H1 (cell line): ENCODE measurements around the gene GLP1R. TPM values are rescaled to one million over a fixed set of nuclear protein-coding genes. Genes with fewer than 3 reads are reported as not detected.

ENCODE experiments used
- CTCF ChIA-PET: fragments of 300-600 bp; sonication (Branson Sonifier 250); formaldehyde crosslinking; loops from one replicate; lab custom pipeline; 2021; ENCODE audit not compliant: partially characterized antibody; lab: Charles Lee
- POLR2A ChIA-PET: fragments of 300-600 bp; sonication (Branson Sonifier 250); formaldehyde crosslinking; loops from one replicate; lab custom pipeline; 2021; ENCODE audit warnings: inconsistent platforms; ENCODE audit not compliant: partially characterized antibody; lab: Charles Lee
- DNase-seq, 2 experiments: peaks; one replicate each; pipeline versions ENCODE4 v3.0.0 to v3.0.0-alpha.2; 2010 to 2022; ENCODE audit warnings: low spot score in 2 of 2, low read depth in 1 of 2, mixed read lengths in 1 of 2
- FAIRE-seq: peaks from 2 replicates; lab custom pipeline; 2011; peaks lifted over from hg19 to GRCh38; lab: Jason Lieb, UNC
- H2AFZ ChIP-seq: 2 replicates; pipeline ENCODE4 v1.8.1; 2012; ENCODE audit warnings: low read length, inconsistent platforms
- H2AK5ac ChIP-seq: 2 replicates; pipeline ENCODE4 v1.6.1; 2013; ENCODE audit warnings: low read depth, low read length
- H2BK120ac ChIP-seq: replicated peaks from 2 replicates; pipeline ENCODE3; 2013; ENCODE audit warnings: low read depth, low read length, inconsistent platforms
- H2BK12ac ChIP-seq: 2 replicates; pipeline ENCODE4 v1.6.1; 2013; ENCODE audit warnings: low read depth, low read length
- H2BK15ac ChIP-seq: 2 replicates; pipeline ENCODE4 v1.6.1; 2013; ENCODE audit warnings: low read length
- H2BK20ac ChIP-seq: 2 replicates; pipeline ENCODE4 v1.6.1; 2013; ENCODE audit warnings: low read length
- H2BK5ac ChIP-seq: 2 replicates; pipeline ENCODE4 v1.6.1; 2013; ENCODE audit warnings: low read depth, low read length
- H3K14ac ChIP-seq: 2 replicates; pipeline ENCODE4 v1.6.1; 2013; ENCODE audit warnings: inconsistent platforms; ENCODE audit not compliant: insufficient read length
- H3K18ac ChIP-seq: 2 replicates; pipeline ENCODE4 v1.6.1; 2013; ENCODE audit warnings: low read length; ENCODE audit errors: extremely low read depth
- H3K23ac ChIP-seq: 2 replicates; pipeline ENCODE4 v1.6.1; 2013; ENCODE audit warnings: inconsistent platforms; ENCODE audit not compliant: insufficient read length
- H3K23me2 ChIP-seq: 2 replicates; pipeline ENCODE4 v1.6.1; 2013; ENCODE audit warnings: low read depth, low read length
- H3K27ac ChIP-seq: 2 replicates; pipeline ENCODE4 v1.6.1; 2011; ENCODE audit warnings: low read depth, low read length, inconsistent platforms
- H3K27me3 ChIP-seq, 4 experiments: replicated peaks in 1 of 4; 1 replicate in 1 of 4; 2 replicates in 3 of 4; pipeline versions ENCODE4 v1.6.1 to v1.8.1; 2011 to 2013; ENCODE audit warnings: low read length in 3 of 4, mild to moderate bottlenecking in 3 of 4, inconsistent platforms in 2 of 4, mixed read lengths in 2 of 4, moderate library complexity in 1 of 4; ENCODE audit not compliant: control insufficient read depth in 3 of 4, insufficient read depth in 3 of 4; ENCODE audit errors: extremely low read depth in 1 of 4
- H3K36me3 ChIP-seq, 4 experiments: 2 replicates each; pipeline versions ENCODE4 v1.6.1 to v1.8.1; 2011 to 2013; ENCODE audit warnings: mild to moderate bottlenecking in 4 of 4, low read length in 3 of 4, moderate library complexity in 2 of 4, control low read depth in 1 of 4, inconsistent platforms in 1 of 4; ENCODE audit not compliant: insufficient read depth in 4 of 4, control insufficient read depth in 2 of 4
- H3K4ac ChIP-seq: replicated peaks from 2 replicates; pipeline ENCODE3; 2013; ENCODE audit warnings: low read length, low read depth, mixed read lengths, inconsistent platforms; ENCODE audit not compliant: insufficient read length
- H3K4me1 ChIP-seq, 4 experiments: replicated peaks in 1 of 4; 1 replicate in 1 of 4; 2 replicates in 3 of 4; pipeline versions ENCODE4 v1.6.1 to v1.8.1; 2011 to 2013; ENCODE audit warnings: low read length in 3 of 4, inconsistent platforms in 2 of 4, mixed read lengths in 1 of 4; ENCODE audit not compliant: insufficient read depth in 4 of 4, control insufficient read depth in 3 of 4
- H3K4me2 ChIP-seq, 2 experiments: 2 replicates each; pipeline versions ENCODE4 v1.6.1 to v1.8.1; 2011 to 2013; ENCODE audit warnings: low read depth in 2 of 2, low read length in 2 of 2, control low read depth in 1 of 2, inconsistent platforms in 1 of 2, mild to moderate bottlenecking in 1 of 2; ENCODE audit not compliant: insufficient read depth in 1 of 2
- H3K4me3 ChIP-seq, 4 experiments: fragments of 200-600, 300-600 bp in 1 of 4; sonication (generic), shearing (Covaris generic), sonication (Bioruptor Twin) in 1 of 4; 2 replicates each; pipeline versions ENCODE4 v1.5.1 to v1.8.1; 2011 to 2016; ENCODE audit warnings: low read length in 4 of 4, low read depth in 3 of 4, control low read depth in 2 of 4, inconsistent platforms in 2 of 4, mild to moderate bottlenecking in 2 of 4, mixed read lengths in 1 of 4, moderate library complexity in 1 of 4; ENCODE audit not compliant: insufficient read depth in 2 of 4; ENCODE audit errors: extremely low read depth in 1 of 4
- H3K56ac ChIP-seq: replicated peaks from 2 replicates; pipeline ENCODE3; 2013; ENCODE audit warnings: low read depth, mild to moderate bottlenecking, mixed read lengths, low read length, inconsistent platforms; ENCODE audit not compliant: insufficient read length
- H3K79me1 ChIP-seq: 2 replicates; pipeline ENCODE4 v1.6.1; 2013; ENCODE audit warnings: low read depth, low read length, control low read depth
- H3K79me2 ChIP-seq, 2 experiments: 2 replicates each; pipeline versions ENCODE4 v1.6.1 to v1.8.1; 2012 to 2013; ENCODE audit warnings: low read length in 2 of 2, mild to moderate bottlenecking in 2 of 2, inconsistent platforms in 1 of 2; ENCODE audit not compliant: insufficient read depth in 2 of 2, control insufficient read depth in 1 of 2
- H3K9ac ChIP-seq, 4 experiments: replicated peaks in 1 of 4; 1 replicate in 1 of 4; 2 replicates in 3 of 4; pipeline versions ENCODE4 v1.6.1 to v1.8.1; 2011 to 2013; ENCODE audit warnings: low read depth in 3 of 4, low read length in 3 of 4, control low read depth in 2 of 4, mild to moderate bottlenecking in 2 of 4, moderate library complexity in 2 of 4, inconsistent platforms in 1 of 4; ENCODE audit errors: extremely low read depth in 1 of 4
- H3K9me3 ChIP-seq, 2 experiments: 2 replicates each; pipeline versions ENCODE4 v1.6.1 to v1.8.1; 2012 to 2013; ENCODE audit warnings: mild to moderate bottlenecking in 2 of 2, moderate library complexity in 2 of 2, control low read depth in 1 of 2, inconsistent platforms in 1 of 2, low read depth in 1 of 2, low read length in 1 of 2, mixed read lengths in 1 of 2; ENCODE audit not compliant: insufficient read depth in 2 of 2
- H4K20me1 ChIP-seq, 2 experiments: replicated peaks in 1 of 2; 2 replicates each; pipeline versions ENCODE3 to v1.8.1; 2011 to 2013; ENCODE audit warnings: inconsistent platforms in 2 of 2, low read length in 2 of 2, mild to moderate bottlenecking in 1 of 2; ENCODE audit not compliant: insufficient read depth in 2 of 2, control insufficient read depth in 1 of 2
- H4K5ac ChIP-seq: 2 replicates; pipeline ENCODE4 v1.6.1; 2013; ENCODE audit warnings: low read length, low read depth, mixed read lengths, inconsistent platforms; ENCODE audit not compliant: insufficient read length
- H4K8ac ChIP-seq: 2 replicates; pipeline ENCODE4 v1.8.0; 2013; ENCODE audit warnings: mild to moderate bottlenecking, moderate library complexity, low read length, inconsistent platforms; ENCODE audit not compliant: insufficient read depth; ENCODE audit errors: extremely low read depth
- H4K91ac ChIP-seq: replicated peaks from 2 replicates; pipeline ENCODE3; 2013; ENCODE audit warnings: low read length, mixed read lengths, inconsistent platforms; ENCODE audit not compliant: insufficient read length
- CREB1 ChIP-seq: IDR thresholded peaks from 2 replicates; pipeline ENCODE4 v1.6.1; 2012; ENCODE audit warnings: inconsistent platforms
- TCF12 ChIP-seq: IDR thresholded peaks from 2 replicates; pipeline ENCODE4 v1.6.1; 2011; ENCODE audit warnings: low read depth, mild to moderate bottlenecking, low read length
- WGBS, 2 experiments: shearing (Covaris generic) in 1 of 2; methylation state at CpG; one replicate each; pipeline versions ENCODE4 v1.1.6 to v1.1.7; 2013 to 2015; ENCODE audit warnings: low lambda C conversion rate in 2 of 2, mixed read lengths in 2 of 2, inconsistent platforms in 1 of 2, low coverage in 1 of 2, missing lambda C conversion rate in 1 of 2; ENCODE audit not compliant: insufficient replicate concordance in 2 of 2, insufficient coverage in 1 of 2, insufficient read length in 1 of 2; ENCODE audit errors: extremely low coverage in 1 of 2, missing lambda C conversion rate in 1 of 2; 5-methylcytosine and 5-hydroxymethylcytosine counted together
- polyA plus RNA-seq, 7 experiments: library from polyadenylated mRNA; depleted of rRNA in 3 of 7; stranded (reverse) in 5 of 7; unstranded in 2 of 7; fragments of >200 nt in 5 of 7; fragments of 200-250 nt in 2 of 7; gene quantifications; 1 replicate in 5 of 7; 2 replicates in 1 of 7; 4 replicates in 1 of 7; pipeline versions ENCODE4 v1.2.1 to v1.2.3, GENCODE V29; 2011 to 2013; ENCODE audit warnings: missing spikeins in 2 of 7, mixed read lengths in 2 of 7
- total RNA-seq: library from RNA; stranded (reverse); fragmentation: NEBNext Ultra II Directional; extraction: Animal tissue kit (Norgen Biotek cat#: 25700); gene quantifications from 2 replicates; pipeline ENCODE4 v1.2.1, GENCODE V29; 2021
- TF ChIP-seq, protein P1 (sequence below), 3 experiments: IDR thresholded peaks; 1 replicate in 2 of 3; 2 replicates in 1 of 3; pipeline versions ENCODE4 v1.5.1 to v1.6.1; 2011; ENCODE audit warnings: low read length in 3 of 3, mild to moderate bottlenecking in 3 of 3, inconsistent platforms in 2 of 3, low read depth in 1 of 3, moderate library complexity in 1 of 3; ENCODE audit not compliant: insufficient read depth in 1 of 3; ENCODE audit errors: control extremely low read depth in 1 of 3

The GLP1R gene
- total and polyA plus RNA-seq, 2 of the 8 experiments (the other 6 are each of a cell fraction or from before 2014, with no cell fraction given): 2.6 to 2.7 TPM

DNA sequence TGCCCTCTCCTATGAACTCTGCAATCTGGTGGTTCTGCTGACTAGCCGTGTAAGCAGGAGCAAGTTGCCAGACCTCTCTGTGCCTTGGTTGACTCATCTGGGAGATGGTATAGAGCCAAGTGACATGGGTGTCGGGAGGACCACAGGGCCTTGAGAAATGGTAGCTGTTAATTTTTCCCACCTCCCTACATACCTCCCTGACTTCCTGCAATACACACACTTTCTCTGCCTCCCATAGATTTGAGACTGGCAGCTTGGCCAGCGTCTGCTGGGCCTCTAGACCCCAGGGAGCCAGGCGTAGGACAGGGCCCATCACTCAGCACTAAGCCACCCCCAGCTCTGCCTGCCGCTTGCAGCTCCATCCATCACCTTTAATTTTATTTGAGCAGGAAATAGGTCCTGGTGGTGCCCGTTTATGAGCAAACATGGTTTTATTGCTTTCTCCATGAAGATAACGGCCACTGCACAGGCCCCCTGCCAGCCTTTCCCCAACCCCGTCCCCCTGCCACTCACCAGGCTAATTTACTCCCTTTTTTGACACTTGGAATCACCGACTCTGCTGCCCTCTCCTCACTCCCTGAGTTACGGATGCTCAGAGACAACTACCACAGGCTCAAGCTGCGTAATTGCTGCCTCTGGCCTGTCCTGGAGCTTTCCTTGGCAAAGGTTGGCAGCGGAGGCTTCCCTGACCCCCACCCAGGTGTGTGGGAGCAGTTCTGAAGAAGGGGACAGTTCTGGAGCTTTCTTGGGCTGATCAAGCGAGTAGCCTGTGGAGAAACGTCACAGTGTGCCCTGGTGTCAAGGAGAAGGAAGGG is 11.1 kb downstream of the GLP1R start:
- Histone ChIP-seq H3K9ac (no peak overlapping the region), H2AFZ (no peak overlapping the region), H3K18ac (no peak overlapping the region), H2AK5ac (no peak overlapping the region), H4K8ac (no peak overlapping the region), H3K27ac (no peak overlapping the region), H2BK120ac (no peak overlapping the region), H3K56ac (no peak overlapping the region), H3K9me3 (no peaks in the 10 kb centered on the region), H3K79me2 (no peaks in the 10 kb centered on the region), H3K23ac (no peak overlapping the region), H3K79me1 (no peaks in the 10 kb centered on the region), H4K91ac (no peak overlapping the region), H3K4ac (no peak overlapping the region), H2BK20ac (no peak overlapping the region), H4K20me1 (peaks cover 0 to 2% of the 10 kb centered on the region in 2 experiments), H3K14ac (no peak overlapping the region), H4K5ac (no peak overlapping the region), H3K4me2 (no peak overlapping the region), H3K27me3 (no peaks in the 10 kb centered on the region), H2BK15ac (no peak overlapping the region), H3K4me3 (no peak overlapping the region), H3K36me3 (peaks cover 0 to 3% (median 2%) of the 10 kb centered on the region in 4 experiments; a peak in 2 of 8 replicates), H3K4me1 (peaks cover 0 to 2% (median 0%) of the 10 kb centered on the region in 4 experiments; a peak in 2 of 7 replicates), H3K23me2 (no peaks in the 10 kb centered on the region; the same call in 1 of the 2 replicates), H2BK12ac (no peak overlapping the region), H2BK5ac (no peak overlapping the region)
- DNase-seq: no peak
- WGBS, 2 experiments: 82% methylated on average over 12 of the region's 14 CpGs; no CpG with 5 or more reads in 1 of the 2 experiments
- ChIA-PET POLR2A (interaction anchor here (0.8 to 1.5 kb wide), 2 partner anchors 17 to 24 kb away, joined by 3 to 4 read pairs; no protein-coding TSS in a partner anchor), CTCF (interaction anchor here (0.9 to 5.1 kb wide), 9 partner anchors 9 to 100 kb away, joined by 3 to 28 read pairs (median 4); no protein-coding TSS in a partner anchor)
- TF ChIP-seq CREB1 (no peak), TCF12 (no peak)
- TF ChIP-seq, protein P1, sequence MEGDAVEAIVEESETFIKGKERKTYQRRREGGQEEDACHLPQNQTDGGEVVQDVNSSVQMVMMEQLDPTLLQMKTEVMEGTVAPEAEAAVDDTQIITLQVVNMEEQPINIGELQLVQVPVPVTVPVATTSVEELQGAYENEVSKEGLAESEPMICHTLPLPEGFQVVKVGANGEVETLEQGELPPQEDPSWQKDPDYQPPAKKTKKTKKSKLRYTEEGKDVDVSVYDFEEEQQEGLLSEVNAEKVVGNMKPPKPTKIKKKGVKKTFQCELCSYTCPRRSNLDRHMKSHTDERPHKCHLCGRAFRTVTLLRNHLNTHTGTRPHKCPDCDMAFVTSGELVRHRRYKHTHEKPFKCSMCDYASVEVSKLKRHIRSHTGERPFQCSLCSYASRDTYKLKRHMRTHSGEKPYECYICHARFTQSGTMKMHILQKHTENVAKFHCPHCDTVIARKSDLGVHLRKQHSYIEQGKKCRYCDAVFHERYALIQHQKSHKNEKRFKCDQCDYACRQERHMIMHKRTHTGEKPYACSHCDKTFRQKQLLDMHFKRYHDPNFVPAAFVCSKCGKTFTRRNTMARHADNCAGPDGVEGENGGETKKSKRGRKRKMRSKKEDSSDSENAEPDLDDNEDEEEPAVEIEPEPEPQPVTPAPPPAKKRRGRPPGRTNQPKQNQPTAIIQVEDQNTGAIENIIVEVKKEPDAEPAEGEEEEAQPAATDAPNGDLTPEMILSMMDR (IDR thresholded peaks at IDR 0.05; ENCODE audit: control extremely low read depth in 1 of 3, insufficient read depth in 1 of 3, low read depth in 1 of 3, low read length in 3 of 3): no peak
- no peak for FAIRE-seq
